ENCODE results near the gene KLHDC10.

DNA sequence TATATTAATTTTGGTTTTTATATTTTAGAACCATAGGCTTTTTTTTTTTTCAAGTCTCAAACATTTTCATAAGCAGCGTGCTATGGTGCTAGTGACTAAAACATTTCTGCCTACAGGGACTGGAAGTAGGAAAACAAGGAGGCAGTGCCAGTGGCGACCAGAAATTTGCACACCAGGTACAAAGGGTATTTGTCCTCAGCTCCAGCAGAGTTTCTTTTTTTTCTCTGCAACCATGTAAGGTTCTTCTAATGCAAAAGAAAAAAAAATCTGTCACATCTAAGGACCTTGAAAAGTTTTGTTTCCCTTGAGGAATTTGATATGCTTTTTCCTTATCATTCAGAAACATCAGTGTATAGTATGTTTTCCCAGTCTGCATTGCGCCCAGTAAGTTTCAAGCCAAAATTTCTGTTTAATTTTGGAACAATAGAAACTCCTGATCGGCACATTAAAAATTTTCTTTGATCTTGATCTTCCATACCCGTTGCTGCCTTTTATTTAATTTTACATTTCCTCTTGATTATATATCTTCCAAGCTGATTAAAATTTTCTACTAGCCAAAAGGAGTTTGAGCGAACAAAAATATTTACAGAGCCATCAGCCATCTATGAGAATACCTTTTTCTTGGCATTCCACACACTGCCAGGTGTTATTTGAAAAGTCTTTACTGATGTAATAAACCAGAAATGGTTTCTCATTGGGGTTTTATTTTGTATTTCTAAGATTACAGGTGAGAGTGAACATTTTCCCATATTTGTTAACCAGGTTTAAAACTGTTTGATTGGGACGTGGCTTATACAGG, 956 bp upstream of the KLHDC10 start:
- TF ChIP-seq ZFP62 (CRISPR knock-in tag; IDR thresholded peaks at IDR 0.05) (no peak), GATA4 (IDR thresholded peaks at IDR 0.05; ENCODE audit: borderline replicate concordance, low read depth) (no peak), RAD21 (CRISPR knock-in tag; IDR thresholded peaks at IDR 0.05) (no peak), ZNF3 (CRISPR knock-in tag; IDR thresholded peaks at IDR 0.05) (no peak), TCF7 (IDR thresholded peaks at IDR 0.05; ENCODE audit: low read depth) (no peak), SMAD9 (CRISPR knock-in tag; IDR thresholded peaks at IDR 0.05) (no peak)
